ENCODE data around the gene MAP3K6.
A peak's percentile ranks its signal among the peaks of the same experiment; 100 is the strongest.
"Not testable (repeated sequence)": the region's sequence is repeated elsewhere in the genome, so short reads cannot be mapped to it uniquely, and the experiment has no call there.

The MAP3K6 gene, protein sequence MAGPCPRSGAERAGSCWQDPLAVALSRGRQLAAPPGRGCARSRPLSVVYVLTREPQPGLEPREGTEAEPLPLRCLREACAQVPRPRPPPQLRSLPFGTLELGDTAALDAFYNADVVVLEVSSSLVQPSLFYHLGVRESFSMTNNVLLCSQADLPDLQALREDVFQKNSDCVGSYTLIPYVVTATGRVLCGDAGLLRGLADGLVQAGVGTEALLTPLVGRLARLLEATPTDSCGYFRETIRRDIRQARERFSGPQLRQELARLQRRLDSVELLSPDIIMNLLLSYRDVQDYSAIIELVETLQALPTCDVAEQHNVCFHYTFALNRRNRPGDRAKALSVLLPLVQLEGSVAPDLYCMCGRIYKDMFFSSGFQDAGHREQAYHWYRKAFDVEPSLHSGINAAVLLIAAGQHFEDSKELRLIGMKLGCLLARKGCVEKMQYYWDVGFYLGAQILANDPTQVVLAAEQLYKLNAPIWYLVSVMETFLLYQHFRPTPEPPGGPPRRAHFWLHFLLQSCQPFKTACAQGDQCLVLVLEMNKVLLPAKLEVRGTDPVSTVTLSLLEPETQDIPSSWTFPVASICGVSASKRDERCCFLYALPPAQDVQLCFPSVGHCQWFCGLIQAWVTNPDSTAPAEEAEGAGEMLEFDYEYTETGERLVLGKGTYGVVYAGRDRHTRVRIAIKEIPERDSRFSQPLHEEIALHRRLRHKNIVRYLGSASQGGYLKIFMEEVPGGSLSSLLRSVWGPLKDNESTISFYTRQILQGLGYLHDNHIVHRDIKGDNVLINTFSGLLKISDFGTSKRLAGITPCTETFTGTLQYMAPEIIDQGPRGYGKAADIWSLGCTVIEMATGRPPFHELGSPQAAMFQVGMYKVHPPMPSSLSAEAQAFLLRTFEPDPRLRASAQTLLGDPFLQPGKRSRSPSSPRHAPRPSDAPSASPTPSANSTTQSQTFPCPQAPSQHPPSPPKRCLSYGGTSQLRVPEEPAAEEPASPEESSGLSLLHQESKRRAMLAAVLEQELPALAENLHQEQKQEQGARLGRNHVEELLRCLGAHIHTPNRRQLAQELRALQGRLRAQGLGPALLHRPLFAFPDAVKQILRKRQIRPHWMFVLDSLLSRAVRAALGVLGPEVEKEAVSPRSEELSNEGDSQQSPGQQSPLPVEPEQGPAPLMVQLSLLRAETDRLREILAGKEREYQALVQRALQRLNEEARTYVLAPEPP (N-terminal part only)

DNA sequence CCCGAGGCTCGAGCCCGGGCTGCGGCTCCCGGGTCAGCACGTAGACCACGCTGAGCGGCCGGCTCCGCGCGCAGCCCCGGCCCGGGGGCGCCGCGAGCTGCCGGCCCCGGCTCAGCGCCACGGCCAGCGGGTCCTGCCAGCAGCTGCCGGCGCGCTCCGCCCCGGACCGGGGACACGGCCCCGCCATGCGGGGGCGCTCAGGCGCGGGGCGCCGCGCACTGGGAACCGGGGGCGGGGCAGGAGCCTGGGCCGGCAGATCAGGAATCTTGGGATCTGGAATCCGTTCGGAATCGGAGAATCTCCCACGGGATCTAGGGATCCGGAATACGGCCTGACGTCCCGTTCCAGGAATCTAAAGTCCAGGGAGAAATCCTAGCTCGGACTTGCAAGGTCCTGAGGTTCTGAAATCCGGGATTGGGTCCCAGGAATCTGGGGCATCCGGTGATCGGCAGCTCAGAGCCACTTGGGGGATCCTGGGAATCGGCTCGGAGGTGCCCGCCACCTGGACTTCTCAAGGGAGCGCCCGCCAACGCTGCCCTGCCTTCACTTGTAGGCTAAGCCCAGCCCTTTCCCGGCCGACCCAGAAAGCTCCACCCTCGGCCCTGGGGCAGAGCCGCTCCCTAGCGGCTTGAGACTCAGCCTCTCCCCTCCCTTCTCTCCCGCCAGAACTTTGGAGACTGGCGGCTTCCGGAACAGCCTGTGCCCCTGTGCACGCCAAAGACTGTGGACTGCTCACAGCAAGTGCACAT, at the start of gene MAP3K6:
MAP3K6 (minus strand) TSS at position 551 of the 749 bp plus-strand sequence; CDS start at position 187, 364 bp downstream.
- peak; percentile 24 for DNase-seq (ENCODE audit: low spot score)

DNA sequence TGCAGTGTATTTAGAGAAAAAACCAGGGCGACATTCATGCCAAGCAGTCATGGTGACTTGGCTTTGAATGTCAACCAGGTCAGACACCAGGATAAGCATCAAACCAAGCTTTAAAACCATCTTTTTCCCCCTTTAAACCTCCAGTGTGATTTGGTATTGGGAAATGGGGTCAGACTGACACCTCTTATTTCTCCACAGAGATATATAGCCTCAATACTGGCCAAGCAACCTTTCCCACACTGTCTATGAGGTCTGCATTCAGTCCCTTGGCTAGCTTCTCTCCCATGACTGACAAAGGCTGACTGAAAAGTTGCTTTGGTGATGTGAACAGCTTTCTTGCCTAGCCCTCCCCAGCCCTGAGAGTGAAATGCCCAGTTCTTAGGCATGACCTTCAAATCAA, 47.3 kb upstream of the MAP3K6 start:
- DNase-seq (ENCODE audit: low spot score), result peak; percentile 32

DNA sequence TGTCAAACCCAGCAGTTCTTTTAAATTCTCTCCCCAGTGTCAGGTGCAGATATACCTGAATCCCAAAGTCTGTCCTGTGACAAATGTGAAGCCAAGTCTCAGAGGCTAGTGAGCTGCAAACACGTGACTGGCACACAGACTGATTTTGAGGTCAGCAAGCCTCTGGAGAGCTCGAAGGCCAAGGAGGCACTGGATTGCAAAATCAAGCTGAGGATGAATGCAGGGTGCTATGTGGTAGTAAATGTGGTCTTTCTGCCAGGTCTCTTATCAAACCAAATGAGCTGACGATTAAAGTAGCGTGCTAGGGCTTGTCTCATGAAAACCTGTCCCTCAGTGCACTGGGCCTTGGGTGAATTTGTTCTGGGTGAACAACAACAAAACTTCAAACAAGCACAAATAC, 46.2 kb upstream of the MAP3K6 start:
- DNase-seq (ENCODE audit: low spot score), result no peak

- no peak for DNase-seq (ENCODE audit: low spot score)
Measured at GRCh38 chr1:27412502-27412901, 45.7 kb upstream of the MAP3K6 start.

DNA sequence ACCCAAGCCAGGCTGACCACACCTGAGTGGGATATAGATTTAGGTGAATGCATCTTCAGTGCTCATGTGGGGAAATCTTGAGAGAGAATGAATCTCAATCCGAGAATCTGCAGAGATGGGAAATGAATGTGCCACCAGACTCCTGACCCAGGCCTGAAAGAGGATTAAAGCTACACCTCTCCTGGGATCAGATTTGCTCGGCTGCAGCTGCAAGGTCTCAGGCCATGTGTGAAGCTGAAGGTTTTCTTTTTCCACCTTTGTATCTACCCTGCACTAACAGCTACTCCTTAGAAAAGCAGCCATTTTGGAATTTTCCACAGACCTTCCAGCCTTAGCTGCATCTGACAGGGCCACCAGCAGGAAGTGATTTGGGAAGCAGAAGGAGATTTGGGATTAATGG, 43.9 kb upstream of the MAP3K6 start:
- DNase-seq (ENCODE audit: low spot score), result no peak

- no peak for DNase-seq (ENCODE audit: low spot score)
Measured at GRCh38 chr1:27409669-27410068, 42.9 kb upstream of the MAP3K6 start.

GRCh38 chr1:27408151-27408550, 41.4 kb upstream of the MAP3K6 start:
- DNase-seq (ENCODE audit: low spot score), result no peak

DNA sequence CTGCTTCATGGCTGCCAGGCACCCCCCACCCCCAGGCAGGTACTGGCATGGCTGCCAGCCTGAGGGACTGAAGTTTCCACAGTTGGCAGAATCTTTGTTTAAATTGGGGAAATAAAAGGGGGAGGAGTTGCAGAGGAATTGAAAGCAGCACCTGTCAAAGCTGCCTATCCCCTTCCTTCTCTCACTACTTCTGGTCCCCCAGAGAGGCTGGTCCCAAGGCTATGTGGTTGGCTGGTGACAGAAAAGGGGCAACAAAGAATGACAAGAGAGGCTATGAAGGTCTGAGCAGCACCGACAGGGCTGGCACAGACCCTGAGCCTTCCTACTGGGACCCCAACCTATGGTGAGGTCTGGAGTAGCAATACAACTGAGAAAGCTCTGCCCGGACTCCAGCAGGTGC, 40.0 kb upstream of the MAP3K6 start:
- DNase-seq (ENCODE audit: low spot score), result not testable (repeated sequence)

DNA sequence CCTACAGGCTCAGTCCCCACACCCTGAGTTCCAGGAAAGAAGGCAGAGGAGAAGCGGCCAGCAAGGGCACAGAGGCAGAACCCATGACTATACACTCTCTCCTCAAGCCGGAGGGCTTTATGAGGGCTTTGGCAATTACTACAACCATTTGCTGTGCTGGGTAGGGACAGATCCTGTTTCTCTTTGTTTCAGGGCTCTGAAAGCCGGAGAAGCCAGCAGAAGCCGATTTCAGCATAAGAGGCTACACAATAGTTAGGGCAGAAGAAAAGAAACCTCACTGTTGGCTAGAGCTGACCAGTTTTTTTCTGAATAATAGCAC, 39.6 kb upstream of the MAP3K6 start:
- DNase-seq (ENCODE audit: low spot score), result peak; percentile 72

GRCh38 chr1:27405598-27406361, 39.0 kb upstream of the MAP3K6 start:
- not testable (repeated sequence) for DNase-seq (ENCODE audit: low spot score)

DNA sequence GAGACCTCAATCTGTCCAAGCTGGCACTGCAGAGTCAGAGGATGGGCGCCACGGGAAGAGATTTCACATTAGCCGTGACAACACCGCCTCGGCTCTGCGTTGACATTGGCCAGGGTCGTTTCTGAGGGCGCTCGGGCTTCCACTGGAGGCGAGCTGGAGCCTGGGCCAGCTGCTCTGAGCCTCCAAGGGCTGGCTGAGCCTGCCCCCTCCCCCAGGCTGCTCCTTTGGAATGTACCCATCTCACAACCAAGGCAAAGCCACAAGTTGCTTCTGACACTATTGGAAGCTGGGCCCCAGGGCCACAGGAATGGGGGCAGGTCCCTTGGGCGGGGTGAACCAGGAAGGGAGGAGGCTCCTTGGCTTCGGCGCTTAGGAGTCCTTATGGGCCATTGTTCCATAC, 38.3 kb upstream of the MAP3K6 start:
- DNase-seq (ENCODE audit: low spot score), result no peak

DNA sequence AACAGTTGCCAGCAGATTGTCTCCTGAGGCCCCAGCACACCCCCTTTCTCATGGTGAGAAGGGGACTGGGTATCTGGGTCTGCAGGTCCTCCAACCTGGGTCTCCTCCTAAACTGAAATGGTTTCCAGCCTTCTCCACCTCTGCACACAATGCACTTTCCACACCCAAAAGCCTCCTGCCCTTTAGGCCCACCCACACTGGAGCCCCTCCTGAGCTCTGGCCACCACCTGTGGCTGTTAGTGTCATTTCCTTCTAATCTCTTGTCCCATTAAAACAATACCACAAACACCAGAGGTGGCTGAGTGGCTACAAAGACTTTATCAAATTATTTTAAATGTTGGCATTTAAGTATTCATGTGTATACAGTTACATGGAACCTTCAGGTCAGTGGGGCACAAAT, 37.2 kb upstream of the MAP3K6 start:
- DNase-seq (ENCODE audit: low spot score), result no peak

DNA sequence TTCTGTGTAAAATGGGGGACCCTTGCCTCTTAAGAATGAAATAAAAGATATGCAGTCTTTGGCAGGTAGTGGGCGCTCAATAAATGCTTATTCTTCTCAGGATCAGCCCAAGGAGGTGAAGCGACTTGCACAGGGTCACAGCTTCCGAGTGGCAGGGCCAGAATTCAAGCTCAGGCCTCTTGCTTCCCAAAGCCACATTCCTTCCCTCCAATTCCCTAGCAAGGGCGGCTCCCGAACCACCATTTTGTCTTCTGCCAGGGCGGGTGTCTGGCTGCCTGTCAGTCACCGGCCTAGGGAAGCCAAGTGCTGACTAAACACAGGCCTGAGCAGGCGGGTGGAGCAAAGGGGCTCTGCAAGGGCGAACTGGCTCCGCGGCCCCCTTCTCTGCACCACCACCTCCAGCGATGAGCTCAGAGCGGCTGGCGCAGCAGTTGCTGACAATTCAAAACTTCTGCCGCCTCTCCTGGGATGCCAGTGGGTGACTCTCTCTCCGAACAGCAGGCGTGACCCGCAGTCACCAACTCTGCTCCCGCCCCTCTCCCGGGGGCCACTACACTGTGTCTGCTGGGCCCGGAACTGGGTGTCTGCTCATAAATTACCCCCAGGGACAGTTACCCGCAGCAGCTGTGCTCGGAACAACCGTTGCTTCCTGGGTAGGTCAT, 36.4 kb upstream of the MAP3K6 start:
- peak; percentile 39 for DNase-seq (ENCODE audit: low spot score)

- DNase-seq (ENCODE audit: low spot score), result peak; percentile 75
Measured at GRCh38 chr1:27402349-27402754, 35.6 kb upstream of the MAP3K6 start.

DNA sequence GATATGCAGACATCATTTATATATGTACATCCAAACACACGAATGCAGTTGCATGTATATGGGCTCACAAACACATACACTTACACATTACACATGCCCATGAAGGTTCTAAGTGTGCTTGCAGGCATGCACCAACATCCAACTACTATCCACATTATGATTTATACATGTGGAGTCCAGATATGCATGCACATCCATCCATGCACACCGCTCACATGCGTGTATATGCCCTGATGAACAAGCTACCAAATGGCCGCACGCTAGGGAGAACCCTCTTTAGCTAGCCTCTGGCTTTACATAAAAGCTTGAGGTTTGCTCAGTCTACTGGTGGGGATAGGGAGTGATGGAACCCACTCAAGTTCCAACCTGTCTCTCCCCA, 34.2 kb upstream of the MAP3K6 start:
- DNase-seq (ENCODE audit: low spot score), result no peak

GRCh38 chr1:27400082-27400962, 33.6 kb upstream of the MAP3K6 start:
- no peak for DNase-seq (ENCODE audit: low spot score)

DNA sequence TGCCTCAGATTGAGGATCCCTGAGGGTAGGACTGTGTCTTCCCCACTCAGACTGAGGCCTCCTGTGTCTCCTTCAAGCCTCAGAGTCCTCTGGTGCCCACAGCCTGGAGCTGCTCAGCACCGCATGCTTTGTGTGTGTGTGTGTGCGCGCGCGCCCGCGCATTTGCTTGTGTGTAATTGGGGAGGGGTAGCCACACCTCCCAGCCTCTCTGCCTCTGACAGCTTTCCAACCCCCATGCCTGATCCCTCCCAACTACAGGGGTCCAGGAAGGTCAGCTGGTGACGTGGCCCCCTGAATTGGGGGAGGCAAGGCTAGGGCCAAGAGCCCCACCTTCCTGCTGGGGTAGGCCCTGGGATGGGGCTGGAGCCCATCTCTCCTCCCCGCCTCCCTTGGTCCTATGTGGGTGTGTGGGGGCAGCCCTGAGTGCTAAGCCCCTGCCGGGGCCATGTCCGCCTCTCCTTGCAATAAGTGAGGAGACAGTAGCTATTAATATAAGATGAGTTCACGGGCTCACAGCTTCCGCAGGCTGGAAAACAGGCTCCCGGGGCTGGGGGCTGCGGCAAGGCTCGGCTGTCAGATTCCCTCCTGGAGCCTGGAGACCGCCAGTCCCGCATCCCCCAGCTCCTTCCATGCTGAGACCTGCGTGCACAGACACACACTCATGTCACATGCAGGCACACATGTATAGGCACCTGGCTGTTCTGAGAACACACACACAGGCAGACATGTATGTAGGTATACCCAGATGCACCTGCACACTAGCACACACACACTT, 32.7 kb upstream of the MAP3K6 start:
- no peak for DNase-seq (ENCODE audit: low spot score)

- no peak for DNase-seq (ENCODE audit: low spot score)
Measured at GRCh38 chr1:27398405-27399149, 31.8 kb upstream of the MAP3K6 start.

Measured in pons (tissue), 1 donor.